HG03095 (cell line): ENCODE measurements around the gene TFCP2L1.

ENCODE experiments used
- ATAC-seq: cut with Tn5 transposase; IDR thresholded peaks from one replicate; pipeline ENCODE4 v1.9.1; 2021; ENCODE audit warnings: moderate library complexity; ENCODE audit not compliant: unreplicated experiment

TFCP2L1 gene

DNA sequence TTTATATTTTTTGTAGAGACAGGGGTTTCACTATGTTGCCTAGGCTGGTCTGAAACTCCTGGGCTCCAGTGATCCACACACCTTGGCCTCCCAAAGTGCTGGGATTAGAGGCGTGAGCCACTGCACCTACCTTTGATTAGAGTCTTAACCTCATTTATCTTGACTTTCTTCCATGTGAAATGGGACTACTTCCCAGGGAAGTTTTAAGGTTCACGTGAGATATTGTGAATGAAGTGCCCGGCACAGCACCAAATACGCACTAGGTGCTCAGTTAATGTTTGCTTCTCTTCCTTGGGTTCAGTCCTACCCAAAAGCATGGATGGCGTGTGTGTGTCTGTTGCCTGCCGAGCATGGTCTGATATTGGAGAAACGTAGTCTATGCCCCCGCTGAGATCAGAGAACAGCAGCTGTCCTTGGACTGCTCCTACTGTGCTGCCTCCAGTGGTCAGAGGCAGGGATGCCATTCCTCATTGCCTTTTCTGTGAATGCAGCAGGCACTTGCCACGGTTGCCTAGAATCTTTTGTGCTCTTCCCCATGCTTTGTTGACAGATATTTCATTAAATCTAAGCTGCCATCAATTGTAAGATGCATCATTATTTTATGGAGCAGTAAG lies 12.3 kb upstream of the TFCP2L1 start:
- no peak for ATAC-seq

GRCh38 chr2:121295911-121296650 lies 11.1 kb upstream of the TFCP2L1 start:
- no peak for ATAC-seq

GRCh38 chr2:121294881-121295840 lies 10.2 kb upstream of the TFCP2L1 start:
- no peak for ATAC-seq

GRCh38 chr2:121293450-121294325 lies 8.7 kb upstream of the TFCP2L1 start:
- no peak for ATAC-seq

DNA sequence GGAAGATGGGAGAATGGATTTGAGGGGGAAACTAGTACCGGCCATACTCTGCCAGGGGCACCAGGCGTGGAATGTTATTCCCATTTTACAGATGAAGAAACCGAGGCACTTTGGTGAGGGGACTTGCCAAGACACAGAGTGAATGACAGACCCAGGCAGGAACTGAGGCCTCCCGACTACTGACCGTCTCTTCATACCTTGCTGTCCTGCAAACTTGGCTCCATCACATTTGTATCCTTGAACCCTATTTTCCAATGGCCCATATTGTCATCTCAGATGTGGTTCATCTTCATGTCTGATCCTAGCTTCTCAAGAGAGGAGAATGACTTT lies 6.2 kb upstream of the TFCP2L1 start:
- ATAC-seq, result no peak

GRCh38 chr2:121289271-121289670 lies 4.3 kb upstream of the TFCP2L1 start:
- ATAC-seq, result no peak

DNA sequence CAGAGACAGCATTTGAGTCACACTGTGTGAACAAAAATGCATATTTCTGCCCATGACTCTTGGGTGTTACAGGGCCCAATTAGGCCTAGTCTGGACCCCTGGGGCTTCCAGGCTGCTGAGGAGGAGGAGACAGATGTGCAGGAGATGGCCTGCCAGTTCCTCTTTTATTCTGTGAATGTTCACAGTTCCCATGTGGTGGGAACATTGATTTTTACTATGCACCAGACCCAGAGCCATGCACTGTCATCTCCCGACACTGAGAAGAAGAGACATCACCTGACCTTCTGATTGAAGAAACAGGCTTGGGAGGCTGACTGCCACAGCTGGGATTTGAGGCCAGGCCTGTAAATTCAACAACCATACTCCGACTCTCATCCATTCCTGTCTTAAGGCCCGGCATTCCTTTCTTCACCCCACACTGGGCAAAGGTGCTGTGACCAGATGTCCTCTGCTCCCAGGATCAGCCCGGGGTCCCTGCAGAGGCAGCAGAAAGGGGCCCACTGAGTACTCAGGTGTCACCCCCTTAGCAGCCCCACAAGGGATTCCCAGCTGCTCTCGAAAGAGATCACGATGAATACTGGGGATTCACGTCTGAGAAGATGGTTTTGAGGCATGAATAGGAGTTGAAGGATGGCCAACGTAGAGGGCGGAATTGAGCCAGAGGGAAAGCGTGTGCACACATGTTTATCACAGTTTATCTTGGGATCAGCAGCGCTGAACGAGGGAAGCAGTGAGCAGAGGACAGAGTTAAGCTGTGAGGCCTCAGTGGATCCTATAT lies 3.6 kb upstream of the TFCP2L1 start:
- ATAC-seq, result no peak

GRCh38 chr2:121287956-121288355 lies 3.0 kb upstream of the TFCP2L1 start:
- ATAC-seq, result no peak

- ATAC-seq, result no peak
Observed at GRCh38 chr2:121287146-121287798, 2.3 kb upstream of the TFCP2L1 start.

- no peak for ATAC-seq
Observed at GRCh38 chr2:121286506-121286905, 1.5 kb upstream of the TFCP2L1 start.

DNA sequence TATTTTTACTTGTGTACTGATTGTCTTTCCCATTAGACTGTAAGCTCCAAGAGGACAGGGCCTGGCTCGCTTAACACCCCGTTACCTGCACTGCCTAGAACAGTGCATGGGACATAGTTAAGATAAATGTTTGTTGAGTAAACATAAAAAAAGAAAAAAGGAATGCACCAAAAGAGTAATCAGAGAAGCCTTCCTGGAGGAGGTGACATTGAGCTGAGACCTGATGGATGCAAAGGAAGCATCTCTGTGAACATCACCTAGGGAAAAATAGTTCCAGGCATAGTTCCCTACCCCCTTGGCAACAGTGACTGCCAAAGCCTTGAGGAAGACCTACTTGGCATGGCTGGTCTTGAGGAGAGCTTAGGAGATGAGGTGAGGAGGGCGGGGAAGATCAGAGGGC lies 924 bp upstream of the TFCP2L1 start:
- ATAC-seq, result no peak

DNA sequence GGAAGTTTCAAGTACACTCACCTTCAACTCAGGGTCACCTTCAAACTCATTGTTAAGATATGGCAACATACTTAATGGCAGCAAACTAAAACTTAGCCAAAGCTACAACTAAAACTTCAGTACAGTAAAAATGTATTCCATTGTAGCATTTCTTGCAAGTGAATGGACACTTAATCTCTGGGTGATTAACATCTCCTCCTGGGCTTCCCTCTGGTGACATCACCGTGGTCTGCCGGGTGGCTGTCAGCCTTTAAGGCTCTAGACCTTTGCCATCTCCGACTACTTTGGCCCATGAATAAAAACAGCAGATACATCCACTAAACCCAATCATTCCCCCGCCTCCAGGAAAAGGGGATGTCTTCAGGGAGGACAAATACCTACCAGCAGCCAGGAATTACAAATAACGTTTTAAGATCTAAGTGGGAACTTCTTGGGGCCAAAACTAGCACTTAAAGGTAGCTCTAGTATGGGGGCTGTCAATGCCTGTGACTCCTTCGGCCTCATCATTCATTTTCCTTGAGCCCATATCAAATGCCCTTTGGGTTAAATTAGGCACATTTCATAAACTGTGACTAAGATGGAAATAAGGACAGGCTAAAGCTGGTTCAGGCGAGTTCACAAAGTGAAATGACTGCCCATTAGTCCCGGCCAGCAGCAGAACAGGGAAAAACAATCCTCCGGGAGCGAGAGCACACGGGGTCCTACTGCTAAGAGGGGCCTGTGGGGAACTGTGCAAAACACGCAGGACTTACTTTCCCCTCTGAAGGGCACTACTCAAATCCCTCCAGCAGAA lies 1.1 kb downstream of the TFCP2L1 start:
- ATAC-seq, result no peak

- no peak for ATAC-seq
Observed at GRCh38 chr2:121282800-121283385, 2.1 kb downstream of the TFCP2L1 start.

DNA sequence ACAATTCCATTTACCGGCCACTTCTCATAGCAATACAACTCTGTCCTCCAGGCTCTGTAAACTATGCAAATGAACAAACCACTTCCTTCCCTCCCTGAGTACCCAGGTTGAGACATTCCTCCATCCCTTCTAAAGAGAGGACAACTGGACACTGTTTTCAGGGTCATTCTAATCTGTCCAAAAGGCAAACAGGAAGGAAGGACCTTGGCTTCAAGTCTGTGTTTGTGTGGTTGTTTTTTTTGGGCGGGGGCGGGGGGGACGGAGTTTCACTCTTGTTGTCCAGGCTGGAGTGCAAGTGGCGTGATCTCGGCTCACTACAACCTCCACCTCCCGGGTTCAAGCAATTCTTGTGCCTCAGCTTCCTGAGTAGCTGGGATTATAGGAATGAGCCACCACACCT lies 3.3 kb downstream of the TFCP2L1 start:
- ATAC-seq, result no peak

GRCh38 chr2:121281107-121281506 lies 3.9 kb downstream of the TFCP2L1 start:
- no peak for ATAC-seq

DNA sequence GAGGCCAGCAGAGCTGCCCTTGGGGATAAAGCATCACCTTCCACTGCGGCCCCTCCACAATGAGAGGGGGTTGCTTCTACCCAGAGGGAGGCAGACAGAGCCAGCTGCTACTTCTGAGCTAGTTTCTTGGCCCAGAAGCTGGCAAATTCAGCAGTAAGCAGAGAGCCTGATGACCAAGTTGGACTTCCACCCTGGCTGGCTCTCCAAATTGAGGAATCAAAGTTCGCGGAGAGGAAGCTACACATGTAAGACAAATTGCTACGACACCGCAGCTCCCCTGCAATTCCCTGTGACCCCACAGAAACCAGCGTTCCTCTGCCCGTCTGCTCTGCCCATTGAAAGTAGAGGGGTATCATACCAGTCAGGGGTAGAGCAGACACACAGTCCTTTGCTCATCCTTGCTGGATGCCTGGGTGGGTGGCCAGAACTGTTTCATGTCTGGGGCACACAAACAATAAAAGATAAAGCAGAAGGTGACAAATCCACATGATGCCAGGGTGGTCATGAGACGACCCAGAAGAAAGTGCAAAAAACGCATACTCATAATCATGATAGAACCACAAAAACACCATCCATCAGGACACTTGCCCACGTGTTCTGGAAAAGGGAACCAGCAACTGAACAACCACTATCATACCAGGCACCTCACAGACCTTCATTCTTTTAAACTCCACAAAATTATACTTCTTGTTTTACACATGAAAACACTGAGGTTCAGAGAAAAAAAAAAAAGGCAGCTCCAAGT lies 5.4 kb downstream of the TFCP2L1 start:
- no peak for ATAC-seq

- ATAC-seq, result no peak
Observed at GRCh38 chr2:121276341-121276740, 8.7 kb downstream of the TFCP2L1 start.

- no peak for ATAC-seq
Observed at GRCh38 chr2:121273116-121273515, 11.9 kb downstream of the TFCP2L1 start.
